Heart left ventricle (tissue), 16 donors: ENCODE measurements around the gene KCNK15. TPM values are rescaled to one million over a fixed set of nuclear protein-coding genes. Genes with fewer than 3 reads are reported as not detected.
A peak's percentile ranks its signal among the peaks of the same experiment; 100 is the strongest.

Source experiments
- ATAC-seq, 4 donors: fragments of 200-7000 bp; cut with Tn5 transposase; one replicate each; pipeline ENCODE4 v1.9.1; 2020 to 2022; ENCODE audit warnings: moderate library complexity in 4 of 4, mild to moderate bottlenecking in 3 of 4, moderate number of reproducible peaks in 1 of 4
- DNase-seq, 5 donors: peaks; one replicate each; pipeline ENCODE4 v3.0.0-alpha.2; 2020
- H3K27ac ChIP-seq, 12 donors: fragments of 200-600 bp; sonication (generic) in 4 of 12; one replicate each; pipeline versions ENCODE4 v1.5.0 to v1.8.0; 2016 to 2022; ENCODE audit warnings: mild to moderate bottlenecking in 2 of 12
- H3K27me3 ChIP-seq, 9 donors: fragments of 200-600 bp; sonication (generic) in 2 of 9; one replicate each; pipeline versions ENCODE4 v1.5.1 to v1.8.0; 2016 to 2022; ENCODE audit warnings: mild to moderate bottlenecking in 3 of 9
- H3K36me3 ChIP-seq, 9 donors: fragments of 200-600 bp; sonication (generic) in 2 of 9; one replicate each; pipeline versions ENCODE4 v1.5.0 to v1.8.0; 2018 to 2022; ENCODE audit warnings: mild to moderate bottlenecking in 2 of 9
- H3K4me1 ChIP-seq, 12 donors: fragments of 200-600 bp; sonication (generic) in 4 of 12; one replicate each; pipeline versions ENCODE4 v1.5.0 to v1.8.0; 2016 to 2022; ENCODE audit warnings: mild to moderate bottlenecking in 3 of 12
- H3K4me3 ChIP-seq, 12 donors: fragments of 200-600 bp; sonication (generic) in 4 of 12; one replicate each; pipeline versions ENCODE4 v1.5.0 to v1.8.0; 2017 to 2022; ENCODE audit warnings: mild to moderate bottlenecking in 9 of 12, moderate library complexity in 4 of 12
- H3K9me3 ChIP-seq, 12 donors: fragments of 200-600 bp; sonication (generic) in 4 of 12; one replicate each; pipeline versions ENCODE4 v1.5.0 to v1.8.0; 2016 to 2022; ENCODE audit warnings: mild to moderate bottlenecking in 1 of 12
- CTCF ChIP-seq, 12 donors: fragments of 200-600 bp; sonication (generic) in 4 of 12; IDR thresholded peaks; one replicate each; pipeline versions ENCODE4 v1.5.0 to v1.8.0; 2018 to 2022; ENCODE audit warnings: antibody characterized with exemption in 12 of 12, mild to moderate bottlenecking in 5 of 12
- POLR2A ChIP-seq, 2 donors: fragments of 450-650 bp; IDR thresholded peaks; one replicate each; pipeline ENCODE4 v1.6.1; 2017; ENCODE audit warnings: antibody characterized with exemption in 2 of 2, mild to moderate bottlenecking in 2 of 2, moderate library complexity in 2 of 2
- WGBS, 4 donors: extraction: QIAGEN DNeasy Blood & Tissue Kit in 2 of 4; methylation state at CpG; one replicate each; pipeline versions ENCODE4 v1.1.5 to v1.1.7; 2013 to 2018; 5-methylcytosine and 5-hydroxymethylcytosine counted together
- intact Hi-C, 10 donors: fragments of 100-400 bp; cut with DNase I; formaldehyde crosslinking; loops; one replicate each; pipeline versions ENCODE4 v1.11.1 to v1.14.2; 2022
- polyA plus RNA-seq, 2 donors: library from polyadenylated mRNA; stranded (reverse); fragments of 200-250 nt; gene quantifications; one replicate each; pipeline ENCODE4 v1.2.3, GENCODE V29; 2013
- total RNA-seq, 9 donors: library from RNA; depleted of rRNA in 2 of 9; stranded (reverse); fragments of >200 nt in 2 of 9; fragmentation: NEBNext Ultra II Directional in 3 of 9; extraction: Animal tissue kit (Norgen Biotek cat#: 25700) in 3 of 9; gene quantifications; one replicate each; pipeline versions ENCODE4 v1.1.0 to v1.2.4, GENCODE V29; 2016 to 2023
- donor health status: ischemic (EF 13 %, LVEDD 7.1; RV severe dilation, severe dysfunction).
- donor health status: healthy with polysubstance abuse.
- donor health status: DM: no; HTN: yes; CAD: no.
- donor health status: DM: no; HTN: no; CAD: no.
- donor health status: ischemic (EF 25% LVEDD 6.9; RV normal size, moderate dysfunction).
- donor health status: ischemic (EF 25% LVEDD 5.7; RV mildly dilated, moderate dysfunction).
- donor health status: healthy.
- donor health status: DM: yes; HTN: yes; CAD: no.
- donor health status: ischemic (EF 35%, LVEDD 5.7; RV mildly dilated, moderate dysfunction).
- donor health status: nonischemic (EF 11% LVEDD 7.7; RV severe dilation, severe dysfunction).
- donor health status: DM: yes; HTN: yes; CAD: no.
- donor health status: PGD.
- donor health status: ischemic (EF 29% LVEDD 5.4; RV normal size, mild dysfunction).
- donor health status: nonischemic (EF 23%, LVEDD 6.1; RV moderate dilation, normal function).

Gene KCNK15
- total and polyA plus RNA-seq, 11 donors, result 0.12 to 2.2 (median 0.33) TPM

- no peaks in the 10 kb centered on the region for H3K9me3 ChIP-seq
- peak overlapping the region in 1 of 12 donors; percentile 35 for H3K27ac ChIP-seq
- no peaks in the 10 kb centered on the region for H3K27me3 ChIP-seq
- peak in 4 of 5 donors; percentile 59 to 79 (median 70) for DNase-seq
- WGBS, 4 donors, result 44 to 61% (median 48%) methylated on average over 6 of the region's 6 CpGs
- H3K36me3 ChIP-seq, result no peaks in the 10 kb centered on the region
- ATAC-seq, result peak; percentile 53 to 85 (median 78)
- peak overlapping the region in 1 of 12 donors; percentile 25 for H3K4me3 ChIP-seq
- TF ChIP-seq CTCF (IDR thresholded peaks at IDR 0.05), result peak in 3 of 12 donors; percentile 16 to 30 (median 27)
- TF ChIP-seq POLR2A (IDR thresholded peaks at IDR 0.05), result no peak
- H3K4me1 ChIP-seq, result peaks cover 0 to 16% (median 4%) of the 10 kb centered on the region in 12 donors
- intact Hi-C loops, result loop anchor here in 4 of 10 donors (10.0 kb wide), 3 partner anchors 202 to 522 kb away; partner anchors contain the start of gene OSER1 (in 2 of the 4)
Observed at GRCh38 chr20:44736170-44737021, 9.3 kb upstream of the KCNK15 start.

- DNase-seq (no peak), ATAC-seq (no peak)
- no peaks in the 10 kb centered on the region for H3K27me3 ChIP-seq
- H3K9me3 ChIP-seq, result no peaks in the 10 kb centered on the region
- no peak overlapping the region for H3K27ac ChIP-seq
- H3K36me3 ChIP-seq, result no peaks in the 10 kb centered on the region
- no peak overlapping the region for H3K4me3 ChIP-seq
- H3K4me1 ChIP-seq, result peaks cover 0 to 18% (median 2%) of the 10 kb centered on the region in 12 donors
- WGBS, 4 donors, result 96 to 99% (median 97%) methylated on average over 4 of the region's 4 CpGs
- intact Hi-C loops, result loop anchor here in 4 of 10 donors (10.0 kb wide), 3 partner anchors 202 to 522 kb away; partner anchors contain the start of gene OSER1 (in 2 of the 4)
- TF ChIP-seq POLR2A (IDR thresholded peaks at IDR 0.05) (no peak), CTCF (IDR thresholded peaks at IDR 0.05) (no peak)
Observed at GRCh38 chr20:44737116-44737515, 8.5 kb upstream of the KCNK15 start.

- TF ChIP-seq CTCF (IDR thresholded peaks at IDR 0.05) (no peak), POLR2A (IDR thresholded peaks at IDR 0.05) (no peak)
- WGBS, 4 donors, result 65 to 76% (median 69%) methylated on average over 7 of the region's 7 CpGs
Observed at GRCh38 chr20:44738813-44739477, 6.7 kb upstream of the KCNK15 start.

More at GRCh38 chr20:44738813-44739477, 6.7 kb upstream of the KCNK15 start:
- H3K9me3 ChIP-seq, result no peaks in the 10 kb centered on the region
- no peaks in the 10 kb centered on the region for H3K27me3 ChIP-seq
- intact Hi-C loops, result loop anchor here in 4 of 10 donors (10.0 kb wide), 3 partner anchors 204 to 524 kb away; partner anchors contain the start of gene OSER1 (in 2 of the 4)
- DNase-seq, result peak in 4 of 5 donors; percentile 56 to 64 (median 61)
- H3K4me1 ChIP-seq, result peaks cover 0 to 20% (median 0%) of the 10 kb centered on the region in 12 donors
- peak overlapping the region in 1 of 12 donors; percentile 12 for H3K4me3 ChIP-seq
- peak; percentile 52 to 72 (median 69) for ATAC-seq
- no peaks in the 10 kb centered on the region for H3K36me3 ChIP-seq
- H3K27ac ChIP-seq, result peak overlapping the region in 1 of 12 donors; percentile 25
